ENCODE data around the gene PKMYT1.

GRCh38 chr16:3010510-3010909, 30.3 kb upstream of the PKMYT1 start:
- no peak for TF ChIP-seq CTCF (IDR thresholded peaks at IDR 0.05; ENCODE audit: insufficient read depth, low read length)
- TF ChIP-seq GABPA (IDR thresholded peaks at IDR 0.05; ENCODE audit: low read depth) = no peak
- no peak for TF ChIP-seq REST (IDR thresholded peaks at IDR 0.05; ENCODE audit: insufficient replicate concordance, low read depth)

Measured in HL-60 (cell line).